H9 (cell line): Measurements from ENCODE around the gene RANBP17. TPM values are rescaled to one million over a fixed set of nuclear protein-coding genes. Genes with fewer than 3 reads are reported as not detected.

Experiments used
- DNase-seq: peaks from one replicate; pipeline ENCODE4 v3.0.0-alpha.2; 2017
- H2AFZ ChIP-seq: one replicate; pipeline ENCODE4 v1.6.1; 2013; ENCODE audit warnings: mild to moderate bottlenecking, low read length, control low read depth, moderate library complexity
- H2AK5ac ChIP-seq: 2 replicates; pipeline ENCODE4 v1.6.1; 2013; ENCODE audit warnings: low read length, control low read depth, mixed read lengths; ENCODE audit not compliant: insufficient read length
- H2BK120ac ChIP-seq: one replicate; pipeline ENCODE4 v1.6.1; 2013; ENCODE audit warnings: low read depth, mild to moderate bottlenecking, low read length, control low read depth, inconsistent platforms; ENCODE audit not compliant: poor library complexity, severe bottlenecking
- H2BK12ac ChIP-seq: 2 replicates; pipeline ENCODE4 v1.6.1; 2013; ENCODE audit warnings: low read length, control low read depth, mixed read lengths, low read depth; ENCODE audit not compliant: insufficient read length
- H2BK15ac ChIP-seq: 2 replicates; pipeline ENCODE4 v1.6.1; 2013; ENCODE audit warnings: low read depth, low read length, control low read depth
- H2BK20ac ChIP-seq: one replicate; pipeline ENCODE4 v1.6.1; 2013; ENCODE audit warnings: low read depth, mild to moderate bottlenecking, low read length, control low read depth, inconsistent platforms; ENCODE audit not compliant: poor library complexity, severe bottlenecking
- H2BK5ac ChIP-seq: 2 replicates; pipeline ENCODE4 v1.6.1; 2013; ENCODE audit warnings: low read length, control low read depth, mixed read lengths; ENCODE audit not compliant: insufficient read length
- H3K14ac ChIP-seq: 2 replicates; pipeline ENCODE4 v1.6.1; 2013; ENCODE audit warnings: low read length, control low read depth; ENCODE audit not compliant: insufficient read depth
- H3K18ac ChIP-seq: 2 replicates; pipeline ENCODE4 v1.6.1; 2013; ENCODE audit warnings: low read depth, mild to moderate bottlenecking, mixed read lengths, low read length, control low read depth; ENCODE audit not compliant: insufficient read length
- H3K23ac ChIP-seq: 2 replicates; pipeline ENCODE4 v1.6.1; 2013; ENCODE audit warnings: low read length, control low read depth, mixed read lengths, low read depth; ENCODE audit not compliant: insufficient read length
- H3K23me2 ChIP-seq: 2 replicates; pipeline ENCODE4 v1.6.1; 2013; ENCODE audit warnings: low read depth, mild to moderate bottlenecking, mixed read lengths, low read length, control low read depth; ENCODE audit not compliant: insufficient read length, poor library complexity, severe bottlenecking
- H3K27ac ChIP-seq: 2 replicates; pipeline ENCODE4 v1.5.1; 2013; ENCODE audit warnings: low read length, control low read depth, mixed read lengths, low read depth; ENCODE audit not compliant: insufficient read length
- H3K27me3 ChIP-seq: 2 replicates; pipeline ENCODE4 v1.6.1; 2013; ENCODE audit warnings: low read length, control low read depth, inconsistent platforms; ENCODE audit not compliant: insufficient read depth
- H3K4ac ChIP-seq: 2 replicates; pipeline ENCODE4 v1.6.1; 2013; ENCODE audit warnings: low read depth, mild to moderate bottlenecking, control low read depth, inconsistent platforms, low read length, moderate library complexity
- H3K4me1 ChIP-seq: 2 replicates; pipeline ENCODE4 v1.6.1; 2013; ENCODE audit warnings: low read length, control low read depth, inconsistent platforms; ENCODE audit not compliant: insufficient read depth
- H3K4me2 ChIP-seq: 2 replicates; pipeline ENCODE4 v1.6.1; 2013; ENCODE audit warnings: low read length, control low read depth, mixed read lengths; ENCODE audit not compliant: insufficient read length, insufficient read depth
- H3K56ac ChIP-seq: 2 replicates; pipeline ENCODE4 v1.6.1; 2013; ENCODE audit warnings: low read depth, mild to moderate bottlenecking, mixed read lengths, low read length, control low read depth; ENCODE audit not compliant: insufficient read length
- H3K79me1 ChIP-seq: 2 replicates; pipeline ENCODE4 v1.6.1; 2013; ENCODE audit warnings: low read depth, mild to moderate bottlenecking, moderate library complexity, low read length, control low read depth, inconsistent platforms; ENCODE audit not compliant: insufficient read depth, poor library complexity, severe bottlenecking
- H3K79me2 ChIP-seq: 2 replicates; pipeline ENCODE4 v1.6.1; 2013; ENCODE audit warnings: low read length, control low read depth, inconsistent platforms; ENCODE audit not compliant: insufficient read depth
- H3K9ac ChIP-seq: 2 replicates; pipeline ENCODE4 v1.6.1; 2013; ENCODE audit warnings: low read length, control low read depth, mixed read lengths; ENCODE audit not compliant: insufficient read length; ENCODE audit errors: extremely low read depth
- H3K9me3 ChIP-seq: one replicate; pipeline ENCODE4 v1.6.1; 2013; ENCODE audit warnings: low read depth, low read length, inconsistent platforms; ENCODE audit not compliant: control insufficient read depth
- H3T11ph ChIP-seq: one replicate; pipeline ENCODE4 v1.6.1; 2013; ENCODE audit warnings: mild to moderate bottlenecking, low read length, control low read depth, inconsistent platforms
- H4K20me1 ChIP-seq: one replicate; pipeline ENCODE4 v1.6.1; 2013; ENCODE audit not compliant: control insufficient read depth, insufficient read length, insufficient read depth
- H4K5ac ChIP-seq: 2 replicates; pipeline ENCODE4 v1.6.1; 2013; ENCODE audit warnings: low read depth, mild to moderate bottlenecking, mixed read lengths, low read length, control low read depth; ENCODE audit not compliant: insufficient read length
- H4K8ac ChIP-seq: replicated peaks from 2 replicates; pipeline ENCODE4 v1.6.1; 2013; ENCODE audit warnings: low read length, control low read depth, mixed read lengths, low read depth; ENCODE audit not compliant: insufficient read length
- H4K91ac ChIP-seq: 2 replicates; pipeline ENCODE4 v1.6.1; 2013; ENCODE audit warnings: low read depth, mild to moderate bottlenecking, moderate library complexity, mixed read lengths, low read length, control low read depth; ENCODE audit not compliant: insufficient read length
- H3K27ac Mint-ChIP-seq, 3 experiments: 2 replicates in 2 of 3; 3 replicates in 1 of 3; pipeline ENCODE4 v1.8.0; 2020 to 2021; ENCODE audit warnings: mixed read lengths in 3 of 3, mild to moderate bottlenecking in 1 of 3, moderate library complexity in 1 of 3
- H3K27me3 Mint-ChIP-seq: 2 replicates; pipeline ENCODE4 v1.8.0; 2021; ENCODE audit warnings: low read depth, mild to moderate bottlenecking, moderate library complexity, mixed read lengths
- H3K36me3 Mint-ChIP-seq, 3 experiments: 2 replicates in 2 of 3; 3 replicates in 1 of 3; pipeline ENCODE4 v1.8.0; 2020 to 2021; ENCODE audit warnings: low read depth in 3 of 3, mixed read lengths in 3 of 3; ENCODE audit not compliant: insufficient read depth in 1 of 3
- H3K4me1 Mint-ChIP-seq, 2 experiments: 2 replicates each; pipeline ENCODE4 v1.8.0; 2020; ENCODE audit warnings: mixed read lengths in 2 of 2
- H3K4me3 Mint-ChIP-seq, 2 experiments: 2 replicates in 1 of 2; 3 replicates in 1 of 2; pipeline ENCODE4 v1.8.0; 2020 to 2021; ENCODE audit warnings: mild to moderate bottlenecking in 2 of 2, mixed read lengths in 2 of 2, moderate library complexity in 1 of 2
- H3K9me3 Mint-ChIP-seq, 2 experiments: 2 replicates in 1 of 2; 3 replicates in 1 of 2; pipeline ENCODE4 v1.8.0; 2020; ENCODE audit warnings: mild to moderate bottlenecking in 2 of 2, mixed read lengths in 2 of 2, moderate library complexity in 1 of 2
- CTCF ChIP-seq: fragments of 200-600 bp; sonication (generic); conservative IDR thresholded peaks from 3 replicates; pipeline ENCODE4 v1.8.0; 2021; ENCODE audit warnings: antibody characterized with exemption, mild to moderate bottlenecking
- WGBS: extraction: QIAGEN DNeasy Blood & Tissue Kit; methylation state at CpG from one replicate; pipeline ENCODE4 v1.1.7; 2013; ENCODE audit warnings: missing lambda C conversion rate, low lambda C conversion rate, mixed read lengths; ENCODE audit not compliant: insufficient read length; ENCODE audit errors: extremely low coverage; 5-methylcytosine and 5-hydroxymethylcytosine counted together
- total RNA-seq: library from RNA; stranded (reverse); gene quantifications from 2 replicates; pipeline ENCODE4 v1.2.1, GENCODE V29; 2021

The RANBP17 gene
- total RNA-seq, 1 experiment from 2014 or later: 16.5 TPM

GRCh38 chr5:171313481-171314206, 451.8 kb downstream of the RANBP17 start:
- Mint-ChIP-seq H3K4me1 (peaks cover 14 to 55% of the 10 kb centered on the region in 2 experiments), H3K9me3 (peaks cover 3 to 10% of the 10 kb centered on the region in 2 experiments; a peak in 4 of 5 replicates), H3K36me3 (no peaks in the 10 kb centered on the region; a peak in 1 of 7 replicates), H3K4me3 (peak overlapping the region in 1 of 2 experiments; percentile 63; a peak in 3 of 5 replicates), H3K27me3 (peaks cover 98% of the 10 kb centered on the region), H3K27ac (no peak overlapping the region; a peak in 1 of 7 replicates)
- no peak overlapping the region for H3T11ph ChIP-seq
- no peak overlapping the region for H3K18ac ChIP-seq
- no peak for TF ChIP-seq CTCF
- H2BK12ac ChIP-seq: no peak overlapping the region
- no peak overlapping the region for H3K23ac ChIP-seq
- no peak overlapping the region for H2BK15ac ChIP-seq
- H4K8ac ChIP-seq: no peak overlapping the region
- H3K23me2 ChIP-seq: peaks cover 6% of the 10 kb centered on the region
- no peak overlapping the region for H3K27ac ChIP-seq
- no peak overlapping the region for H3K4ac ChIP-seq
- no peak overlapping the region for H2BK120ac ChIP-seq
- H3K4me1 ChIP-seq: no peaks in the 10 kb centered on the region
- peak overlapping the region; percentile 41 for H3K4me2 ChIP-seq
- H4K20me1 ChIP-seq: no peaks in the 10 kb centered on the region
- H2BK5ac ChIP-seq: no peak overlapping the region
- no peak overlapping the region for H2AFZ ChIP-seq
- H4K91ac ChIP-seq: no peak overlapping the region
- H3K14ac ChIP-seq: no peak overlapping the region
- WGBS: no CpG with 5 or more reads among the region's 37 CpGs
- H3K79me2 ChIP-seq: no peaks in the 10 kb centered on the region
- H3K9me3 ChIP-seq: no peaks in the 10 kb centered on the region
- no peak for DNase-seq
- H2BK20ac ChIP-seq: no peak overlapping the region
- no peak overlapping the region for H3K9ac ChIP-seq
- peaks cover 95% of the 10 kb centered on the region for H3K27me3 ChIP-seq
- no peak overlapping the region for H3K56ac ChIP-seq
- no peaks in the 10 kb centered on the region for H3K79me1 ChIP-seq
- no peak overlapping the region for H2AK5ac ChIP-seq
- H4K5ac ChIP-seq: no peak overlapping the region
